HG03575 (cell line): ENCODE measurements around the gene LARP7.
"Not testable (repeated sequence)": the region's sequence is repeated elsewhere in the genome, so short reads cannot be mapped to it uniquely, and the experiment has no call there.

Experiments
- ATAC-seq: cut with Tn5 transposase; IDR thresholded peaks from one replicate; pipeline ENCODE4 v1.9.1; 2021; ENCODE audit not compliant: unreplicated experiment, insufficient number of reproducible peaks, low FRiP score; ENCODE audit errors: extremely low read depth

LARP7 gene

GRCh38 chr4:112648263-112649054 is 11.5 kb downstream of the LARP7 start:
- ATAC-seq: no peak

GRCh38 chr4:112649055-112649408 is 12.1 kb downstream of the LARP7 start:
- no peak for ATAC-seq

GRCh38 chr4:112650332-112650731 is 13.4 kb downstream of the LARP7 start:
- ATAC-seq: no peak

GRCh38 chr4:112651641-112652040 is 14.7 kb downstream of the LARP7 start:
- ATAC-seq: no peak

GRCh38 chr4:112652216-112652615 is 15.3 kb downstream of the LARP7 start:
- no peak for ATAC-seq

GRCh38 chr4:112655270-112655669 is 18.3 kb downstream of the LARP7 start:
- no peak for ATAC-seq

GRCh38 chr4:112656115-112656514 is 19.2 kb downstream of the LARP7 start:
- ATAC-seq: not testable (repeated sequence)

GRCh38 chr4:112664611-112665010 is 27.7 kb downstream of the LARP7 start:
- ATAC-seq: no peak

- ATAC-seq: no peak
Measured at GRCh38 chr4:112668131-112668530, 31.2 kb downstream of the LARP7 start.

GRCh38 chr4:112673076-112673475 is 36.1 kb downstream of the LARP7 start:
- no peak for ATAC-seq

- ATAC-seq: no peak
Measured at GRCh38 chr4:112673686-112674085, 36.7 kb downstream of the LARP7 start.

- no peak for ATAC-seq
Measured at GRCh38 chr4:112674376-112674775, 37.4 kb downstream of the LARP7 start.

- no peak for ATAC-seq
Measured at GRCh38 chr4:112677519-112678091, 40.7 kb downstream of the LARP7 start.

- no peak for ATAC-seq
Measured at GRCh38 chr4:112680996-112681395, 44.1 kb downstream of the LARP7 start.

- no peak for ATAC-seq
Measured at GRCh38 chr4:112693507-112693906, 56.6 kb downstream of the LARP7 start.

- no peak for ATAC-seq
Measured at GRCh38 chr4:112700679-112701078, 63.7 kb downstream of the LARP7 start.

- ATAC-seq: no peak
Measured at GRCh38 chr4:112702892-112703291, 65.9 kb downstream of the LARP7 start.

- ATAC-seq: no peak
Measured at GRCh38 chr4:112704322-112704721, 67.4 kb downstream of the LARP7 start.

- no peak for ATAC-seq
Measured at GRCh38 chr4:112704991-112705845, 68.3 kb downstream of the LARP7 start.
